Frontal cortex (tissue), 4 donors: ENCODE results near the gene SCAPER. TPM values are rescaled to one million over a fixed set of nuclear protein-coding genes. Genes with fewer than 3 reads are reported as not detected.
A peak's percentile ranks its signal among the peaks of the same experiment; 100 is the strongest.

Experiments used
- DNase-seq, 2 donors: peaks; one replicate each; pipeline ENCODE4 v3.0.0; 2012; ENCODE audit warnings: low spot score in 2 of 2
- FAIRE-seq: peaks from 2 replicates; lab custom pipeline; 2012; peaks lifted over from hg19 to GRCh38; lab: Jason Lieb, UNC
- total RNA-seq: library from RNA; depleted of rRNA; stranded (reverse); fragments of >200 nt; gene quantifications from one replicate; pipeline ENCODE4 v1.2.3, GENCODE V29; 2014
- donor health status: control.
- donor health status: control.
- donor health status: control.

The SCAPER gene, protein sequence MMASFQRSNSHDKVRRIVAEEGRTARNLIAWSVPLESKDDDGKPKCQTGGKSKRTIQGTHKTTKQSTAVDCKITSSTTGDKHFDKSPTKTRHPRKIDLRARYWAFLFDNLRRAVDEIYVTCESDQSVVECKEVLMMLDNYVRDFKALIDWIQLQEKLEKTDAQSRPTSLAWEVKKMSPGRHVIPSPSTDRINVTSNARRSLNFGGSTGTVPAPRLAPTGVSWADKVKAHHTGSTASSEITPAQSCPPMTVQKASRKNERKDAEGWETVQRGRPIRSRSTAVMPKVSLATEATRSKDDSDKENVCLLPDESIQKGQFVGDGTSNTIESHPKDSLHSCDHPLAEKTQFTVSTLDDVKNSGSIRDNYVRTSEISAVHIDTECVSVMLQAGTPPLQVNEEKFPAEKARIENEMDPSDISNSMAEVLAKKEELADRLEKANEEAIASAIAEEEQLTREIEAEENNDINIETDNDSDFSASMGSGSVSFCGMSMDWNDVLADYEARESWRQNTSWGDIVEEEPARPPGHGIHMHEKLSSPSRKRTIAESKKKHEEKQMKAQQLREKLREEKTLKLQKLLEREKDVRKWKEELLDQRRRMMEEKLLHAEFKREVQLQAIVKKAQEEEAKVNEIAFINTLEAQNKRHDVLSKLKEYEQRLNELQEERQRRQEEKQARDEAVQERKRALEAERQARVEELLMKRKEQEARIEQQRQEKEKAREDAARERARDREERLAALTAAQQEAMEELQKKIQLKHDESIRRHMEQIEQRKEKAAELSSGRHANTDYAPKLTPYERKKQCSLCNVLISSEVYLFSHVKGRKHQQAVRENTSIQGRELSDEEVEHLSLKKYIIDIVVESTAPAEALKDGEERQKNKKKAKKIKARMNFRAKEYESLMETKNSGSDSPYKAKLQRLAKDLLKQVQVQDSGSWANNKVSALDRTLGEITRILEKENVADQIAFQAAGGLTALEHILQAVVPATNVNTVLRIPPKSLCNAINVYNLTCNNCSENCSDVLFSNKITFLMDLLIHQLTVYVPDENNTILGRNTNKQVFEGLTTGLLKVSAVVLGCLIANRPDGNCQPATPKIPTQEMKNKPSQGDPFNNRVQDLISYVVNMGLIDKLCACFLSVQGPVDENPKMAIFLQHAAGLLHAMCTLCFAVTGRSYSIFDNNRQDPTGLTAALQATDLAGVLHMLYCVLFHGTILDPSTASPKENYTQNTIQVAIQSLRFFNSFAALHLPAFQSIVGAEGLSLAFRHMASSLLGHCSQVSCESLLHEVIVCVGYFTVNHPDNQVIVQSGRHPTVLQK (N-terminal part only)
- total RNA-seq, result 76.6 TPM

GRCh38 chr15:76905013-76905839, at the start of gene SCAPER:
Gene SCAPER, minus strand, starts transcription at chr15:76905340. Its CDS starts 21,523 bp downstream, at chr15:76883817.
- FAIRE-seq, result no peak
- peak; percentile 92 to 93 for DNase-seq

GRCh38 chr15:76954744-76955143, 49.6 kb upstream of the SCAPER start:
- peak; percentile 21 for FAIRE-seq
- no peak for DNase-seq

- no peak for DNase-seq
- no peak for FAIRE-seq
Measured at GRCh38 chr15:76953913-76954312, 48.8 kb upstream of the SCAPER start.

- no peak for DNase-seq
- FAIRE-seq, result no peak
Measured at GRCh38 chr15:76951220-76951619, 46.1 kb upstream of the SCAPER start.

DNA sequence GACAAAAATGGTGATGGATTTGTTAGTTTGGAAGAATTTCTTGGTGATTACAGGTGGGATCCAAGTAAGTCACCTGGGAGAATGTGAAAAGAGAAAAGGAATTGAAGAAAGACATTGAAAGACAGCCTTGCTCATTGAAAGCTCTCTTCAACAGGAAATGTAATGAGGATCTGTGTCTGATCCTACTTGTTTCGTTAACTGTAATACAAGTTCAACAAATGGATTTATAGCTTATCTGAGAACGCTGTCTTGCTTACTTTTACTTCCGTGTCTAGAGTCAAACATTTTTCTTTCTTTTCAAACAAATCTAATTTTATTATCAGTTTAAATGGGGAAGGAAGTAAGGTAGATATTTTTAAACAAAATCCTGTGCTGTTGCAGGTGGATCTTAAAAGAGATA, 42.3 kb upstream of the SCAPER start:
- DNase-seq, result no peak
- FAIRE-seq, result no peak

- FAIRE-seq, result no peak
- no peak for DNase-seq
Measured at GRCh38 chr15:76945494-76946093, 40.5 kb upstream of the SCAPER start.

GRCh38 chr15:76942331-76942730, 37.2 kb upstream of the SCAPER start:
- DNase-seq, result no peak
- FAIRE-seq, result no peak

DNA sequence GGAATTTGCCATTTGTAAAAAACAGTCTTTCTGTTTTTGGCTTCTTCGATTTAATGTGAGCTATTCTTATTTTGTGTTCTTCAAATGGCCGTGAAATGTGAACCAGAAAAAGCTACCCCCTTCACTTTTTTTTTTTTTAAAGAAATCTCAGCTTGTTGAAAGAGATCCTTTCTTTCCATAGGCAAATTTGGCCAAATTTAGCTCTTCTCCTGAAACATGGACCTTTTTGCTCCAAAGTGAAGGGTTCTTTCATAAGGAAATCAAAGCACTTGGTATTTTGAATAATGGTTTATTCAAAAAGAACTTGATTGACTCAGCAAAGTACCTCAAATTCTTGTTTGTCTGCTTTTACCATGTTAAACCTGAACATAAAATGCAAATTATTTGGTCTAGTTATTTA, 36.5 kb upstream of the SCAPER start:
- FAIRE-seq (no peak), DNase-seq (no peak)

GRCh38 chr15:76939715-76940114, 34.6 kb upstream of the SCAPER start:
- DNase-seq (no peak), FAIRE-seq (no peak)

GRCh38 chr15:76938752-76939151, 33.6 kb upstream of the SCAPER start:
- FAIRE-seq, result no peak
- no peak for DNase-seq

GRCh38 chr15:76936671-76937070, 31.5 kb upstream of the SCAPER start:
- DNase-seq (no peak), FAIRE-seq (no peak)

DNA sequence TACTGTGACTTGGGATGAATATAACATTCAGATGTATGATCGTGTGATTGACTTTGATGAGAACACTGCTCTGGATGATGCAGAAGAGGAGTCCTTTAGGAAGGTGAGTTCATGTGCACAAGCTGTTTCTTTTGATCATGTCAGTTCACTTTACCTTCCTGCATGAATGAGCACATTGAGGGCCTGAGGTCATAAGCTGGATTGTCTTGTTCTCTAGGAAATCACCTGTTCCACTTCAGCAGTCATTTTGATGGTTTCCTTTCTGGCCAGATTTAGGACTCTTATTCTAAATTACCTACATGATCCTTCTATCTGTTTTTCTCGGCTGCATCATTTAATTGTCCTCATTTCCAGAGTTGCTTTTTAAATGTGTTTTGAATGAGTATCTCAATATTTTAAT, 30.5 kb upstream of the SCAPER start:
- no peak for FAIRE-seq
- DNase-seq, result no peak

DNA sequence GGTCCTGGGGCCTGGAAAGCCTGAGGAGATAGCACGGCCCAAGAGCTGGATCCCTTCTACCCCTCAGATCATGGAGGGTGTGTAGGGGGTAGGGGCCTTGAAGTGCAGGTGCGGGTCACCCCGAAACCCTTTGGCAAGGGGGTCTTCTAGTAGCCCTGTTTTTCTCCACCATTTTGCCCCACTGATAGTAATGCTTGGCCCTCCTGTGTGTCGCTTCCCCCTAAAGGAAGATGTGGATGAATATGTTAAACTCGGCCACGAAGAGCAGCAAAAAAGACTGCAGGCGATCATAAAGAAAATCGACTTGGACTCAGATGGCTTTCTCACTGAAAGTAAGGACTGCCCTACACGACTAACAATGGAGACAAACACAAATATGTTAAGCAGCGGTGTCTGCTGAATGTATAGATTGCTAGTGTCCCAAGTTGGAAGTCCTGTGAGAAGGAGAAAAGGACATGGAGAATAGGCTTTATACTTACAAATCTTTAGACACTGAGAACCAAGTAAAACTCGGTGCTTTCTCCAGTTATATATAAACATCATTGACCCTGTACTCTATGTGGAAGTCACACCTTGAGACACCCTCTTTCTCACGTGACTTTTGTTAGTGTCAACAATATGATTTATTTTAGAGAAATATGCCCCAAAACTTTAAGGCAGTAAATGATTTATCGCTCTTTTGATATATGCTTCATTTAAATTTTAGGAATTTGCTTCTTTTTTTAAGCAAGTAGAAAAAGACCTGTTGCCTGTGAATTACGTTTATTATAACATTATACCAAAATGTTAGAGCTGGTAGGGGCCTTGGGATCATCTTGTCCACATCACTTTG, 27.2 kb upstream of the SCAPER start:
- no peak for FAIRE-seq

GRCh38 chr15:76931397-76932134, 26.4 kb upstream of the SCAPER start, which contains the start of gene RCN2:
Gene RCN2, plus strand, starts transcription at chr15:76931749. Its CDS starts 93 bp downstream, at chr15:76931842.
- peak; percentile 90 to 95 for DNase-seq
- FAIRE-seq, result no peak

More for the DNA sequence above, 27.2 kb upstream of the SCAPER start:
- no peak for DNase-seq

DNA sequence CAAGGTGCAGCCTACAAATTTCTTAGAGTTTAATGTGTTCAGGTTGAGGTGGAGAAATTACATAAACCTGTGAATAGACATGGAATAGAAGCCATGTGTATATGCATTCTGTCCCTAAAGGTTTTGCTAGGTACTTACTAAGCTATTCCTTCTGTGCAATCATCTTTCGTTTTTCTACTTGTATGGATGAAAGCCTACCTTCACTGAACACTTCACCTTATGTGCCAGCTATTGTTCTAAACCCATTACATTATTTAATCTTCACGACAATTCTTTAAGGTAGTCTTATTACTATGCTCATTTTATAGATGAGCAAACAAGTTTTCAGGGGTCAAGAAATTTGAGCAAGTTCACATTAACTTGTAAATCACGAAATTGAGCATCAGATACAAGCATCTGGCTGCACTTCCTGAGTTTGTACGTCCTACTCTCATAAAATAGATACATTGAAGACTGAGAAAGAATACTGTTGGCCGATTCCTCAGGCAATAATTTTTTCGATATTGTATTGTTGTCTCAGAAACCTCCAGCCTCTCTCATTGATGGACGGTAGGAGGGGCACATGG, 25.8 kb upstream of the SCAPER start:
- FAIRE-seq, result no peak
- no peak for DNase-seq

- DNase-seq, result no peak
- FAIRE-seq, result no peak
Measured at GRCh38 chr15:76929011-76929760, 24.0 kb upstream of the SCAPER start.
